Breast epithelium (tissue), 3 donors: ENCODE results near the gene MCHR2.

Experiments used
- POLR2A ChIP-seq: fragments of 450-650 bp; IDR thresholded peaks from one replicate; pipeline ENCODE4 v1.6.1; 2016; ENCODE audit warnings: antibody characterized with exemption, mild to moderate bottlenecking, moderate library complexity
- TF ChIP-seq, protein P1 (sequence below), 3 donors: fragments of 450-650 bp; IDR thresholded peaks; one replicate each; pipeline ENCODE4 v1.5.1; 2016 to 2017; ENCODE audit warnings: antibody characterized with exemption in 3 of 3, mild to moderate bottlenecking in 3 of 3, moderate library complexity in 3 of 3

- TF ChIP-seq POLR2A: no peak
- TF ChIP-seq, protein P1, sequence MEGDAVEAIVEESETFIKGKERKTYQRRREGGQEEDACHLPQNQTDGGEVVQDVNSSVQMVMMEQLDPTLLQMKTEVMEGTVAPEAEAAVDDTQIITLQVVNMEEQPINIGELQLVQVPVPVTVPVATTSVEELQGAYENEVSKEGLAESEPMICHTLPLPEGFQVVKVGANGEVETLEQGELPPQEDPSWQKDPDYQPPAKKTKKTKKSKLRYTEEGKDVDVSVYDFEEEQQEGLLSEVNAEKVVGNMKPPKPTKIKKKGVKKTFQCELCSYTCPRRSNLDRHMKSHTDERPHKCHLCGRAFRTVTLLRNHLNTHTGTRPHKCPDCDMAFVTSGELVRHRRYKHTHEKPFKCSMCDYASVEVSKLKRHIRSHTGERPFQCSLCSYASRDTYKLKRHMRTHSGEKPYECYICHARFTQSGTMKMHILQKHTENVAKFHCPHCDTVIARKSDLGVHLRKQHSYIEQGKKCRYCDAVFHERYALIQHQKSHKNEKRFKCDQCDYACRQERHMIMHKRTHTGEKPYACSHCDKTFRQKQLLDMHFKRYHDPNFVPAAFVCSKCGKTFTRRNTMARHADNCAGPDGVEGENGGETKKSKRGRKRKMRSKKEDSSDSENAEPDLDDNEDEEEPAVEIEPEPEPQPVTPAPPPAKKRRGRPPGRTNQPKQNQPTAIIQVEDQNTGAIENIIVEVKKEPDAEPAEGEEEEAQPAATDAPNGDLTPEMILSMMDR (IDR thresholded peaks at IDR 0.05): no peak
Observed at GRCh38 chr6:99894815-99895214, 99.2 kb downstream of the MCHR2 start.
